ENCODE data around the gene ARID1B.

- TF ChIP-seq CTCF (conservative IDR thresholded peaks at IDR 0.05) (no peak), ZFX (IDR thresholded peaks at IDR 0.05) (no peak)
Measured at GRCh38 chr6:157163434-157164159, 386.4 kb downstream of the ARID1B start.
